ENCODE measurements around the gene PRKCA. TPM values are rescaled to one million over a fixed set of nuclear protein-coding genes. Genes with fewer than 3 reads are reported as not detected.
A peak's percentile ranks its signal among the peaks of the same experiment; 100 is the strongest.

The PRKCA gene
- polyA plus RNA-seq, 2 of the 4 experiments (the other 2 are of a cell fraction), result 28.8 to 65.0 TPM

GRCh38 chr17:66580184-66580955, 278.0 kb downstream of the PRKCA start:
- 62% methylated on average over 15 of the region's 15 CpGs for WGBS (ENCODE audit: missing lambda C conversion rate)
- POLR2A ChIA-PET, result no interaction called here
- peak overlapping the region; percentile 33 for H3K4me2 ChIP-seq

GRCh38 chr17:66580956-66581391, 278.6 kb downstream of the PRKCA start:
- WGBS (ENCODE audit: missing lambda C conversion rate), result 75% methylated on average over 3 of the region's 3 CpGs
- CTCF ChIA-PET, result interaction anchor here (1.1 to 2.4 kb wide), 4 partner anchors 8 to 332 kb away, joined by 3 to 6 read pairs (median 4); no protein-coding TSS in a partner anchor
- H3K9me3 ChIP-seq, result no peaks in the 10 kb centered on the region

More at GRCh38 chr17:66580184-66580955, 278.0 kb downstream of the PRKCA start:
- peak overlapping the region; percentile 46 to 71; a peak in 5 of 6 replicates for H3K27ac ChIP-seq
- no peak for TF ChIP-seq CHD4 (IDR thresholded peaks at IDR 0.05; ENCODE audit: borderline replicate concordance)
- no peak for TF ChIP-seq MAZ (IDR thresholded peaks at IDR 0.05; ENCODE audit: borderline replicate concordance, low read depth, low read length)
- TF ChIP-seq HOXA7 (CRISPR knock-in tag; IDR thresholded peaks at IDR 0.05), result no peak
- no peak for TF ChIP-seq RCOR1 (IDR thresholded peaks at IDR 0.05; ENCODE audit: low read depth, low read length)
- no peak for TF ChIP-seq BHLHE40 (IDR thresholded peaks at IDR 0.05; ENCODE audit: low read depth, low read length)
- TF ChIP-seq, protein P1, sequence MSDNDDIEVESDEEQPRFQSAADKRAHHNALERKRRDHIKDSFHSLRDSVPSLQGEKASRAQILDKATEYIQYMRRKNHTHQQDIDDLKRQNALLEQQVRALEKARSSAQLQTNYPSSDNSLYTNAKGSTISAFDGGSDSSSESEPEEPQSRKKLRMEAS (IDR thresholded peaks at IDR 0.05), result peak; percentile 67
- CTCF ChIA-PET, result interaction anchor here (0.7 to 2.4 kb wide), 8 partner anchors 7 to 332 kb away, joined by 3 to 8 read pairs (median 4); no protein-coding TSS in a partner anchor
- H3K9me3 ChIP-seq, result no peaks in the 10 kb centered on the region
- peaks cover 43% of the 10 kb centered on the region for H3K4me1 ChIP-seq
- FAIRE-seq, result no peak
- ATAC-seq, result peak; percentile 28 to 73; a peak in 4 of 6 replicates
- DNase-seq (ENCODE audit: low read depth in 1 of 2, low spot score in 1 of 2), result peak; percentile 26 to 40
- H3K4me3 ChIP-seq, result no peak overlapping the region

GRCh38 chr17:66582373-66583111, 280.1 kb downstream of the PRKCA start:
- ChIA-PET POLR2A (no interaction called here), CTCF (interaction anchor here (1.9 to 2.4 kb wide), 2 partner anchors 9 to 15 kb away, joined by 6 to 10 read pairs; no protein-coding TSS in a partner anchor)
- FAIRE-seq (no peak), ATAC-seq (peak in 1 of 2 experiments; percentile 26; a peak in 2 of 6 replicates), DNase-seq (ENCODE audit: low read depth in 1 of 2, low spot score in 1 of 2) (no peak)
- no peaks in the 10 kb centered on the region for H3K9me3 ChIP-seq
- H3K4me2 ChIP-seq, result peak overlapping the region; percentile 28
- peak overlapping the region in 1 of 2 experiments; percentile 46; a peak in 2 of 6 replicates for H3K27ac ChIP-seq
- TF ChIP-seq KDM1A (IDR thresholded peaks at IDR 0.05; ENCODE audit: low read depth) (peak; percentile 60; the same call in 1 of the 2 replicates), JUNB (IDR thresholded peaks at IDR 0.05) (no peak), HOXB5 (CRISPR knock-in tag; IDR thresholded peaks at IDR 0.05) (no peak), EP300 (IDR thresholded peaks at IDR 0.05) (no peak)
- no peak overlapping the region for H3K4me3 ChIP-seq
- 92% methylated on average over 5 of the region's 5 CpGs for WGBS (ENCODE audit: missing lambda C conversion rate)
- H3K4me1 ChIP-seq, result peaks cover 43% of the 10 kb centered on the region

More at GRCh38 chr17:66580956-66581391, 278.6 kb downstream of the PRKCA start:
- H3K4me2 ChIP-seq, result peak overlapping the region; percentile 33
- peak overlapping the region in 1 of 2 experiments; percentile 71; a peak in 2 of 6 replicates for H3K27ac ChIP-seq
- TF ChIP-seq CBX8 (IDR thresholded peaks at IDR 0.05) (no peak), HOXB5 (CRISPR knock-in tag; IDR thresholded peaks at IDR 0.05) (no peak), MAFK (IDR thresholded peaks at IDR 0.05; ENCODE audit: partially characterized antibody) (no peak)
- FAIRE-seq (no peak), ATAC-seq (no peak), DNase-seq (ENCODE audit: low read depth in 1 of 2, low spot score in 1 of 2) (no peak)
- no peak overlapping the region for H3K4me3 ChIP-seq
- POLR2A ChIA-PET, result no interaction called here
- H3K4me1 ChIP-seq, result peaks cover 43% of the 10 kb centered on the region

GRCh38 chr17:66583112-66583748, 280.8 kb downstream of the PRKCA start:
- POLR2A ChIA-PET, result no interaction called here
- Histone ChIP-seq H3K4me3 (no peak overlapping the region), H3K27ac (no peak overlapping the region; a peak in 1 of 6 replicates), H3K4me2 (peak overlapping the region; percentile 28), H3K9me3 (no peaks in the 10 kb centered on the region), H3K4me1 (peaks cover 43% of the 10 kb centered on the region)
- CTCF ChIA-PET, result interaction anchor here (1.9 to 2.4 kb wide), 2 partner anchors 10 to 16 kb away, joined by 6 to 10 read pairs; no protein-coding TSS in a partner anchor
- WGBS (ENCODE audit: missing lambda C conversion rate), result 65% methylated on average over 4 of the region's 4 CpGs
- no peak for DNase-seq (ENCODE audit: low read depth in 1 of 2, low spot score in 1 of 2)
- no peak for ATAC-seq
- FAIRE-seq, result no peak
- no peak for TF ChIP-seq RNF2 (IDR thresholded peaks at IDR 0.05; ENCODE audit: borderline replicate concordance, low read depth)
- no peak for TF ChIP-seq FOSB (CRISPR knock-in tag; IDR thresholded peaks at IDR 0.05)
- TF ChIP-seq ESRRA (IDR thresholded peaks at IDR 0.05; ENCODE audit: borderline replicate concordance, low read length), result no peak
- no peak for TF ChIP-seq TP53 (CRISPR knock-in tag; IDR thresholded peaks at IDR 0.05)
- no peak for TF ChIP-seq ZC3H11A (IDR thresholded peaks at IDR 0.05)
- no peak for TF ChIP-seq MAFK (IDR thresholded peaks at IDR 0.05; ENCODE audit: partially characterized antibody)
- TF ChIP-seq PBX3 (IDR thresholded peaks at IDR 0.05), result no peak
- TF ChIP-seq EP300 (IDR thresholded peaks at IDR 0.05), result no peak
- no peak for TF ChIP-seq CBX8 (IDR thresholded peaks at IDR 0.05)
- TF ChIP-seq HOXB13 (CRISPR knock-in tag; IDR thresholded peaks at IDR 0.05; ENCODE audit: low read depth), result no peak
- TF ChIP-seq RAD21 (conservative IDR thresholded peaks at IDR 0.05 in 1 of 2, IDR thresholded peaks at IDR 0.05 in 1 of 2), result no peak
- TF ChIP-seq POLR2AphosphoS2 (conservative IDR thresholded peaks at IDR 0.05; ENCODE audit: low read length), result no peak
- TF ChIP-seq CTCF (IDR thresholded peaks at IDR 0.05), result no peak
- no peak for TF ChIP-seq POLR2A (IDR thresholded peaks at IDR 0.05; ENCODE audit: low read length)
- TF ChIP-seq GATA3 (IDR thresholded peaks at IDR 0.05; ENCODE audit: borderline replicate concordance), result no peak
- TF ChIP-seq JUNB (IDR thresholded peaks at IDR 0.05), result no peak
- TF ChIP-seq, protein P1 (IDR thresholded peaks at IDR 0.05), result no peak
